ENCODE measurements around the gene PHRF1. TPM values are rescaled to one million over a fixed set of nuclear protein-coding genes. Genes with fewer than 3 reads are reported as not detected.

Gene PHRF1
- polyA plus RNA-seq, 1 donor, result 40.5 TPM

DNA sequence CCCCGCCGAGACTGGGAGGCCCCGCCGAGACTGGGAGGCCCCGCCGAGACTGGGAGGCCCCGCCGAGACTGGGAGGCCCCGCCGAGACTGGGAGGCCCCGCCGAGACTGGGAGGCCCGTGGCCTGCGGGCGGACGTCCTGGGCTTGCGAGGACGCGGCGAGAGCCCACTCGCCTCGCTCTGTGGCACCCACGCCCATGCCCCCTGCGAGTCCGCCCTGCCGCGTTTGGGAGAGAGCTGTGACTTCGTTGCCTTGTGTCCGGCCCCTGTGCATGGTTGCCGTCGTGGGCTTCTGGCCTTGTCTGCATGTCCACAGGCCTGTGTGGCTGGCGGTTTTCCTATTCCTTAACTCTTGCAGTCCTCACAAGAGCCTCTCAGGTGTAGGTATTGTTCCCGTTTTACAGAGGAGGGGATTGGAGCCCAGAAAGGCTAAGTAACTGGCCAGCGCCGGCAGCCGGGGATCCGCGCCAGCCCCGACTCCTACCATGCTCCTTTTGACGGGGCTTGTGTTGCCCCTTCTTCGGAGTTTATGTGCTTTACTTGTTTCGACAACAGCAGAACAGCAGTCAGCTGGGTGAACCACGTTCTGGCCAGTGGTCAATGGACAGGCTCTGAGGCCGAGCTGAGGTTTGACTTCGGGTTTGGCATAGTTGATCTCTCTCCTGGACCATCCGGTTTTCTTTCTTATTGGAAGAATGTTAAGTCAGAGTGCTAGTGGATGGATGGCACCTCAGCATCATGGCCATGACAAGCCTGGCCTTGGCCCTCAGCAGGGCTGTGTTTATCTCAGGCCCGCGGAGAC lies 741 bp downstream of the PHRF1 start:
- peak overlapping the region; percentile 99 for H3K4me3 ChIP-seq (ENCODE audit: low read length)
- peak in 1 of 2 donors; percentile 58 for DNase-seq

GRCh38 chr11:577611-577894 lies 1.3 kb downstream of the PHRF1 start:
- Histone ChIP-seq H3K4me1 (ENCODE audit: control insufficient read depth, insufficient read depth, low read length) (peaks cover 54% of the 10 kb centered on the region), H3K9me3 (ENCODE audit: control insufficient read depth, low read depth, low read length) (no peaks in the 10 kb centered on the region), H3K27ac (ENCODE audit: low read length) (peak overlapping the region; percentile 98), H3K4me3 (ENCODE audit: low read length) (peak overlapping the region; percentile 99), H3K36me3 (ENCODE audit: control insufficient read depth, insufficient read depth, low read length) (peaks cover 13% of the 10 kb centered on the region), H3K27me3 (ENCODE audit: control insufficient read depth, insufficient read depth, low read length) (peaks cover 20% of the 10 kb centered on the region)
- WGBS (ENCODE audit: insufficient coverage, low lambda C conversion rate), result no CpG with 5 or more reads among the region's 6 CpGs
- no peak for DNase-seq

More for the DNA sequence above, 741 bp downstream of the PHRF1 start:
- H3K4me1 ChIP-seq (ENCODE audit: control insufficient read depth, insufficient read depth, low read length), result peaks cover 54% of the 10 kb centered on the region
- H3K27ac ChIP-seq (ENCODE audit: low read length), result peak overlapping the region; percentile 98
- H3K9me3 ChIP-seq (ENCODE audit: control insufficient read depth, low read depth, low read length), result no peaks in the 10 kb centered on the region
- H3K27me3 ChIP-seq (ENCODE audit: control insufficient read depth, insufficient read depth, low read length), result peaks cover 20% of the 10 kb centered on the region
- H3K36me3 ChIP-seq (ENCODE audit: control insufficient read depth, insufficient read depth, low read length), result peaks cover 9% of the 10 kb centered on the region
- 0% methylated on average over 3 of the region's 48 CpGs for WGBS (ENCODE audit: insufficient coverage, low lambda C conversion rate)

GRCh38 chr11:578276-579035 lies 2.2 kb downstream of the PHRF1 start:
- peak overlapping the region; percentile 99 for H3K4me3 ChIP-seq (ENCODE audit: low read length)
- H3K36me3 ChIP-seq (ENCODE audit: control insufficient read depth, insufficient read depth, low read length), result peaks cover 21% of the 10 kb centered on the region
- no CpG with 5 or more reads among the region's 21 CpGs for WGBS (ENCODE audit: insufficient coverage, low lambda C conversion rate)

GRCh38 chr11:579830-580601 lies 3.7 kb downstream of the PHRF1 start:
- peaks cover 5% of the 10 kb centered on the region for H3K27me3 ChIP-seq (ENCODE audit: control insufficient read depth, insufficient read depth, low read length)
- H3K36me3 ChIP-seq (ENCODE audit: control insufficient read depth, insufficient read depth, low read length), result peaks cover 30% of the 10 kb centered on the region
- no CpG with 5 or more reads among the region's 20 CpGs for WGBS (ENCODE audit: insufficient coverage, low lambda C conversion rate)
- H3K27ac ChIP-seq (ENCODE audit: low read length), result peak overlapping the region; percentile 98
- no peak overlapping the region for H3K4me3 ChIP-seq (ENCODE audit: low read length)
- DNase-seq, result peak; percentile 88 to 95
- H3K9me3 ChIP-seq (ENCODE audit: control insufficient read depth, low read depth, low read length), result no peaks in the 10 kb centered on the region
- peaks cover 38% of the 10 kb centered on the region for H3K4me1 ChIP-seq (ENCODE audit: control insufficient read depth, insufficient read depth, low read length)

More at GRCh38 chr11:578276-579035, 2.2 kb downstream of the PHRF1 start:
- no peaks in the 10 kb centered on the region for H3K9me3 ChIP-seq (ENCODE audit: control insufficient read depth, low read depth, low read length)
- H3K27me3 ChIP-seq (ENCODE audit: control insufficient read depth, insufficient read depth, low read length), result peaks cover 15% of the 10 kb centered on the region
- H3K4me1 ChIP-seq (ENCODE audit: control insufficient read depth, insufficient read depth, low read length), result peaks cover 49% of the 10 kb centered on the region
- peak overlapping the region; percentile 98 for H3K27ac ChIP-seq (ENCODE audit: low read length)
- DNase-seq, result peak; percentile 45 to 62

GRCh38 chr11:581342-581741 lies 5.1 kb downstream of the PHRF1 start:
- Histone ChIP-seq H3K4me3 (ENCODE audit: low read length) (no peak overlapping the region), H3K36me3 (ENCODE audit: control insufficient read depth, insufficient read depth, low read length) (peaks cover 34% of the 10 kb centered on the region), H3K9me3 (ENCODE audit: control insufficient read depth, low read depth, low read length) (no peaks in the 10 kb centered on the region), H3K27ac (ENCODE audit: low read length) (peak overlapping the region; percentile 93), H3K27me3 (ENCODE audit: control insufficient read depth, insufficient read depth, low read length) (no peaks in the 10 kb centered on the region), H3K4me1 (ENCODE audit: control insufficient read depth, insufficient read depth, low read length) (peaks cover 41% of the 10 kb centered on the region)
- WGBS (ENCODE audit: insufficient coverage, low lambda C conversion rate), result 82% methylated on average over 2 of the region's 14 CpGs
- DNase-seq, result no peak

DNA sequence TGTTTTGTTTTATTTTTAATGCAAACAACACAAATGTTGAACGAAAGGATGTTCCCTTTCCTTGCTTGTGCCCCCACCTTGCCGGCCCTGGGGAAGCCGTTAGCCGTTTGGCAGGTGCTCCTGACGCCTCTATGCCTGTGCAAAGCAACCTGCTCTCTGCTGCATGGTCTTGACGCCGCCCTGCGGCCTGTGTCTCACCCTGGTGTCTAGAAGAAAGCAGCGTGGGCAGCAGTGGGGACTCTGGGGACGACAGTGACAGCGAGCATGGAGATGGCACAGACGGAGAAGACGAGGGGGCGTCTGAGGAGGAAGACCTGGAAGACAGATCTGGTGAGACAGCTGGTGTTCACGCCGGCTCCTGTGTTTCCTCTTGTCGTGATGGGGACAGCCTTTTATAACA lies 5.5 kb downstream of the PHRF1 start:
- no peak for DNase-seq
- H3K4me3 ChIP-seq (ENCODE audit: low read length), result no peak overlapping the region
- WGBS (ENCODE audit: insufficient coverage, low lambda C conversion rate), result no CpG with 5 or more reads among the region's 17 CpGs
- H3K9me3 ChIP-seq (ENCODE audit: control insufficient read depth, low read depth, low read length), result no peaks in the 10 kb centered on the region
- H3K27me3 ChIP-seq (ENCODE audit: control insufficient read depth, insufficient read depth, low read length), result no peaks in the 10 kb centered on the region
- no peak overlapping the region for H3K27ac ChIP-seq (ENCODE audit: low read length)
- H3K36me3 ChIP-seq (ENCODE audit: control insufficient read depth, insufficient read depth, low read length), result peaks cover 38% of the 10 kb centered on the region
- H3K4me1 ChIP-seq (ENCODE audit: control insufficient read depth, insufficient read depth, low read length), result peaks cover 45% of the 10 kb centered on the region

- peaks cover 47% of the 10 kb centered on the region for H3K4me1 ChIP-seq (ENCODE audit: control insufficient read depth, insufficient read depth, low read length)
- no peak overlapping the region for H3K4me3 ChIP-seq (ENCODE audit: low read length)
- no peaks in the 10 kb centered on the region for H3K9me3 ChIP-seq (ENCODE audit: control insufficient read depth, low read depth, low read length)
- H3K27ac ChIP-seq (ENCODE audit: low read length), result no peak overlapping the region
- no peaks in the 10 kb centered on the region for H3K27me3 ChIP-seq (ENCODE audit: control insufficient read depth, insufficient read depth, low read length)
- peaks cover 63% of the 10 kb centered on the region for H3K36me3 ChIP-seq (ENCODE audit: control insufficient read depth, insufficient read depth, low read length)
- WGBS (ENCODE audit: insufficient coverage, low lambda C conversion rate), result no CpG with 5 or more reads among the region's 10 CpGs
- no peak for DNase-seq
Observed at GRCh38 chr11:584287-584686, 8.0 kb downstream of the PHRF1 start.

DNA sequence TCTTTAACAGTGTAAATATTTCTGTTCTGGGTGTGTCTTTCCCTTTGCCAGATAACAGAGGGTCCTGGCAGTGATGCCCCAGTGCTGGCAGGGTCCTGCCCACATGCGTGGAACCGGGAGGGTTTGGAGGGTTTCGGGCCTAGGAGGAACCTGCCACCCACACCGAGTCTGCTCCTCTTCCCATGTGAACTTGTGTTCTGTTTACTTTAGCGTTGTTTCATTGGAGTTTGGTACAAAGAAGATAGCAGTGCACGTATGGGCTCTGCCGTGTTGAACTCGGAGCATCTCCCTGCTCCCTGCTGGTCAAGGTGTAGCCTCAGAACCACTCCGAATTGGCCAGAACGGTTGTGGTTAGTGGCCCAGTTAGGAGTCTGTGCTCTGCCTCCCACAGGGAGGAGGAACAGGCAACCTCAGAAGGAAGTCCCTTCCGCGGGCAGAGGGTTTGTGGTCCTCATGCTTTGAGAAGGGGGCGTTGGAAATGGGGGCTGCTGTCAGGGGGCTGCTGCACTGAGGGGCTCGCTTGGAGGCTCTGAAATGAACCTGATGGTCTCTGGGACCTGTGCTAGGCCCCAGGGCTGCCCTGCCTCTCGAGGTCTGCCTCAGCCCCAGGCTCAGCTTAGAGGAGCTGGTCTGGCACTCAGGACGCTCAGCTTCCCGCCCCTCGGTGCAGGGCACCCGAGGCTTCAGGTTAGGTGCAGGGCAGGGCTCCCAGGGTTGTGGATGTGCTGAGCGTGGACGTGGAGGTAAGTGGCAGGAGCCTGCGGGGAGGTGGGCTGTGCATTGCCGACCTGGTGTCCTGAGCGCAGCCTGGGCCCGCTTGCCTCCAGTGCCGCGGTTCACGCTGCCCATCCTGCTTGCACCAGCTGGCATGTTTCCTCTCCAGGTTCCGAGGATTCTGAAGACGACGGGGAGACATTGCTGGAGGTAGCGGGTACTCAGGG lies 10.4 kb downstream of the PHRF1 start:
- peak overlapping the region; percentile 91 for H3K27ac ChIP-seq (ENCODE audit: low read length)
- no peak overlapping the region for H3K4me3 ChIP-seq (ENCODE audit: low read length)
- peaks cover 28% of the 10 kb centered on the region for H3K4me1 ChIP-seq (ENCODE audit: control insufficient read depth, insufficient read depth, low read length)
- DNase-seq, result no peak
- peaks cover 79% of the 10 kb centered on the region for H3K36me3 ChIP-seq (ENCODE audit: control insufficient read depth, insufficient read depth, low read length)
- no peaks in the 10 kb centered on the region for H3K9me3 ChIP-seq (ENCODE audit: control insufficient read depth, low read depth, low read length)
- H3K27me3 ChIP-seq (ENCODE audit: control insufficient read depth, insufficient read depth, low read length), result no peaks in the 10 kb centered on the region
- no CpG with 5 or more reads among the region's 32 CpGs for WGBS (ENCODE audit: insufficient coverage, low lambda C conversion rate)

GRCh38 chr11:587546-587945 lies 11.3 kb downstream of the PHRF1 start:
- WGBS (ENCODE audit: insufficient coverage, low lambda C conversion rate), result no CpG with 5 or more reads among the region's 8 CpGs
- H3K4me3 ChIP-seq (ENCODE audit: low read length), result no peak overlapping the region
- H3K27ac ChIP-seq (ENCODE audit: low read length), result peak overlapping the region; percentile 91
- no peaks in the 10 kb centered on the region for H3K9me3 ChIP-seq (ENCODE audit: control insufficient read depth, low read depth, low read length)
- DNase-seq, result no peak
- no peaks in the 10 kb centered on the region for H3K27me3 ChIP-seq (ENCODE audit: control insufficient read depth, insufficient read depth, low read length)
- peaks cover 78% of the 10 kb centered on the region for H3K36me3 ChIP-seq (ENCODE audit: control insufficient read depth, insufficient read depth, low read length)
- peaks cover 26% of the 10 kb centered on the region for H3K4me1 ChIP-seq (ENCODE audit: control insufficient read depth, insufficient read depth, low read length)

All from large intestine (tissue), 3 donors.